CD4-positive, alpha-beta T cell treated with Interleukin-4 for 4 hours (primary cell): ENCODE data around the gene CFH.
"Not testable (repeated sequence)": the region's sequence is repeated elsewhere in the genome, so short reads cannot be mapped to it uniquely, and the experiment has no call there.

Source experiments
- DNase-seq: peaks from one replicate; pipeline ENCODE4 v3.0.0-alpha.2; 2020

The CFH gene

GRCh38 chr1:196669051-196669450, 17.2 kb downstream of the CFH start:
- no peak for DNase-seq

GRCh38 chr1:196669693-196670092, 17.9 kb downstream of the CFH start:
- no peak for DNase-seq

- DNase-seq: no peak
Observed at GRCh38 chr1:196674908-196675307, 23.1 kb downstream of the CFH start.

GRCh38 chr1:196677781-196678509, 26.1 kb downstream of the CFH start:
- no peak for DNase-seq

- no peak for DNase-seq
Observed at GRCh38 chr1:196678510-196678884, 26.7 kb downstream of the CFH start.

GRCh38 chr1:196680107-196680506, 28.3 kb downstream of the CFH start:
- DNase-seq: no peak

GRCh38 chr1:196684476-196684875, 32.6 kb downstream of the CFH start:
- no peak for DNase-seq

- no peak for DNase-seq
Observed at GRCh38 chr1:196685506-196685905, 33.7 kb downstream of the CFH start.

- DNase-seq: no peak
Observed at GRCh38 chr1:196689001-196689400, 37.2 kb downstream of the CFH start.

- no peak for DNase-seq
Observed at GRCh38 chr1:196690582-196690981, 38.7 kb downstream of the CFH start.

- no peak for DNase-seq
Observed at GRCh38 chr1:196698993-196699392, 47.1 kb downstream of the CFH start.

GRCh38 chr1:196701144-196701543, 49.3 kb downstream of the CFH start:
- DNase-seq: no peak

GRCh38 chr1:196709892-196710291, 58.0 kb downstream of the CFH start:
- DNase-seq: not testable (repeated sequence)

GRCh38 chr1:196717868-196718267, 66.0 kb downstream of the CFH start:
- DNase-seq: no peak

GRCh38 chr1:196723325-196724185, 71.7 kb downstream of the CFH start:
- DNase-seq: peak; percentile 43

GRCh38 chr1:196732526-196732925, 80.7 kb downstream of the CFH start:
- no peak for DNase-seq

GRCh38 chr1:196733091-196733970, 81.5 kb downstream of the CFH start:
- DNase-seq: no peak

- no peak for DNase-seq
Observed at GRCh38 chr1:196734006-196734405, 82.2 kb downstream of the CFH start.

GRCh38 chr1:196734460-196734859, 82.6 kb downstream of the CFH start:
- no peak for DNase-seq

- DNase-seq: no peak
Observed at GRCh38 chr1:196738730-196739129, 86.9 kb downstream of the CFH start.

- not testable (repeated sequence) for DNase-seq
Observed at GRCh38 chr1:196743244-196743643, 91.4 kb downstream of the CFH start.

GRCh38 chr1:196765019-196765740, 113.3 kb downstream of the CFH start:
- DNase-seq: not testable (repeated sequence)

- not testable (repeated sequence) for DNase-seq
Observed at GRCh38 chr1:196769823-196770222, 118.0 kb downstream of the CFH start.
